ENCODE results near the gene PPARA.
"Not testable (repeated sequence)": the region's sequence is repeated elsewhere in the genome, so short reads cannot be mapped to it uniquely, and the experiment has no call there.

The PPARA gene

GRCh38 chr22:46136486-46137217 is 13.7 kb upstream of the PPARA start:
- no peak for TF ChIP-seq ZFX (IDR thresholded peaks at IDR 0.05; ENCODE audit: borderline replicate concordance)
- TF ChIP-seq CTCF (IDR thresholded peaks at IDR 0.05), result no peak
- H3K27ac ChIP-seq, result no peak overlapping the region

- no peak overlapping the region for H3K27ac ChIP-seq
- no peak for TF ChIP-seq CTCF (IDR thresholded peaks at IDR 0.05)
- TF ChIP-seq ZFX (IDR thresholded peaks at IDR 0.05; ENCODE audit: borderline replicate concordance), result no peak
These were observed 13.0 kb upstream of the PPARA start for GRCh38 chr22:46137218-46137766.

GRCh38 chr22:46138058-46138797 is 12.1 kb upstream of the PPARA start:
- TF ChIP-seq CTCF (IDR thresholded peaks at IDR 0.05) (no peak), ZFX (IDR thresholded peaks at IDR 0.05; ENCODE audit: borderline replicate concordance) (no peak)
- H3K27ac ChIP-seq, result no peak overlapping the region

GRCh38 chr22:46139417-46139816 is 10.9 kb upstream of the PPARA start:
- H3K27ac ChIP-seq, result not testable (repeated sequence)

- H3K27ac ChIP-seq, result no peak overlapping the region
- no peak for TF ChIP-seq CTCF (IDR thresholded peaks at IDR 0.05)
- TF ChIP-seq ZFX (IDR thresholded peaks at IDR 0.05; ENCODE audit: borderline replicate concordance), result no peak
These were observed 10.4 kb upstream of the PPARA start for GRCh38 chr22:46139895-46140350.

GRCh38 chr22:46140989-46141928 is 9.1 kb upstream of the PPARA start:
- no peak overlapping the region for H3K27ac ChIP-seq
- TF ChIP-seq ZFX (IDR thresholded peaks at IDR 0.05; ENCODE audit: borderline replicate concordance) (no peak), CTCF (IDR thresholded peaks at IDR 0.05) (no peak)
